GM12892 (cell line): ENCODE data around the gene GAS2L2.

ENCODE experiments used
- POLR2A ChIP-seq: IDR thresholded peaks from 2 replicates; pipeline ENCODE4 v1.6.1; 2011; ENCODE audit warnings: low read depth, low read length, control low read depth
- POLR2AphosphoS5 ChIP-seq: IDR thresholded peaks from 2 replicates; pipeline ENCODE4 v1.6.1; 2011; ENCODE audit warnings: low read depth, low read length, control low read depth

DNA sequence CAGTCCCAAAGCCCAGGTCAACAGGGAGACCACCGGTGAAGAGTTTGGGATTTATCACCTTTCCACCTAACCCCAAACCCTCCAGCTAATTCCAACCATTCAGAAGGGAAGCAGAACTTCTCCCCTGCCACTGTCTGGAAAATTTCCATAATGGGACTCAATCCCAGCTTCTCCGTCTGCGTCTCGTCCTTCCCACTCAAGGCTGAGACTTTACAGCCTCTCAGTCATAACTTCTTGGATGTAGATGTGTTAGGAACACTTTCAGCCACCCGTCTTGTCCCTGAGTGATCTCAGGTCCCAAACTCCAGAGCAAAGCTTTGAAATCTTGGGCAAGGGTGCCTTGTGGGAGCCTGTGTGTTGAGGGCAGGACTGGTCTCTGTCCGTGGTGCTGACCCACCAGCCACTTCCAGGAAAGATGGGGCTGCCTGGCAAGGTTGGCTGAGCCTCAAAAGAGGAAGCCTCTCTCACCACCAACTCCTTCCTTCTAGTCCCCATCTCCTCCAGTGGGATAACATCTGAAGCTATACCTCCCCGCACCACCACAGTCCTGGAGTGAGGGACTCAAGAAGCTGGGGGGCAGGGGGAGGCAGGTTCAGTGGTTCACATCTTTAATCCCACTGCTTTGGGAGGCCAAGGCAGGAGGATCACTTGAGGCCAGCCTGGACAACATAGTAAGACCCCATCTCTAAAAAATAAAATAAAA is 9.3 kb downstream of the GAS2L2 start:
- no peak for TF ChIP-seq POLR2A
- no peak for TF ChIP-seq POLR2AphosphoS5
